Measurements from ENCODE around the gene COBLL1.

- no peak for TF ChIP-seq CTCF (IDR thresholded peaks at IDR 0.05)
- TF ChIP-seq POLR2A (IDR thresholded peaks at IDR 0.05) = no peak
- no peak for TF ChIP-seq POLR2AphosphoS5 (IDR thresholded peaks at IDR 0.05)
- no peak for TF ChIP-seq EP300 (IDR thresholded peaks at IDR 0.05)
These were observed 152.7 kb downstream of the COBLL1 start for GRCh38 chr2:164688896-164689419.
